HCT116 (cell line): Measurements from ENCODE around the gene TJP3. TPM values are rescaled to one million over a fixed set of nuclear protein-coding genes. Genes with fewer than 3 reads are reported as not detected.

Source experiments
- ATAC-seq: fragments of 200-7000 bp; cut with Tn5 transposase; 2 replicates; pipeline ENCODE4 v1.9.1; 2020; ENCODE audit warnings: mild to moderate bottlenecking, moderate library complexity
- BruUV-seq: library from RNA; stranded (reverse); fragments of 400-500 nt; replicated peaks from 2 replicates; lab custom pipeline; 2021; lab: Mats Ljungman, UMichigan
- CTCF ChIA-PET: fragments of 300-600 bp; sonication (Branson Sonifier 250); formaldehyde crosslinking; loops from one replicate; lab custom pipeline; 2021; ENCODE audit warnings: antibody characterized with exemption; lab: Charles Lee
- POLR2A ChIA-PET: fragments of 300-600, 350-600 bp; sonication (Branson Sonifier 250); formaldehyde crosslinking; loops from one replicate; lab custom pipeline; 2021; ENCODE audit warnings: antibody characterized with exemption; lab: Charles Lee
- RAD21 ChIA-PET, 2 experiments: fragments of 300-600 bp; sonication (Branson Sonifier 250); formaldehyde crosslinking; loops; one replicate each; lab custom pipeline; 2023; ENCODE audit warnings: low total read pairs in 2 of 2; ENCODE audit not compliant: uncharacterized antibody in 2 of 2, unreplicated experiment in 2 of 2, low non-redundant PET in 1 of 2; lab: Charles Lee
- DNase-seq: peaks from one replicate; pipeline ENCODE4 v3.0.0-alpha.2; 2010; ENCODE audit warnings: low read depth, low spot score
- H2AFZ ChIP-seq: fragments of 200-600 bp; shearing (Covaris generic), sonication (generic); 2 replicates; pipeline ENCODE4 v1.6.1; 2017; ENCODE audit warnings: low read depth, mixed run types, mixed read lengths, antibody characterized with exemption, low read length; ENCODE audit not compliant: poor library complexity, severe bottlenecking
- H3K27ac ChIP-seq: 2 replicates; pipeline ENCODE4 v1.5.1; 2012; ENCODE audit warnings: low read depth, low read length
- H3K27me3 ChIP-seq: fragments of 200-600 bp; sonication (generic); 2 replicates; pipeline ENCODE4 v1.6.1; 2016; ENCODE audit warnings: mixed run types, low read length, mixed read lengths; ENCODE audit not compliant: insufficient read depth
- H3K36me3 ChIP-seq, 2 experiments: fragments of 200-500 bp in 1 of 2; fragments of 200-600 bp in 1 of 2; sonication (Bioruptor generic) in 1 of 2; sonication (generic) in 1 of 2; 2 replicates each; pipeline versions ENCODE4 v1.5.1 to v1.6.1; 2014 to 2016; ENCODE audit warnings: low read length in 2 of 2, inconsistent platforms in 1 of 2, mixed read lengths in 1 of 2, mixed run types in 1 of 2; ENCODE audit not compliant: insufficient read depth in 2 of 2, control insufficient read depth in 1 of 2
- H3K4me1 ChIP-seq, 2 experiments: fragments of 200-600 bp in 1 of 2; sonication (generic) in 1 of 2; 2 replicates each; pipeline versions ENCODE4 v1.5.1 to v1.6.1; 2012 to 2017; ENCODE audit warnings: low read length in 2 of 2, inconsistent platforms in 1 of 2, mild to moderate bottlenecking in 1 of 2, mixed read lengths in 1 of 2, mixed run types in 1 of 2, moderate library complexity in 1 of 2; ENCODE audit not compliant: insufficient read depth in 2 of 2, control insufficient read depth in 1 of 2
- H3K4me2 ChIP-seq: fragments of 200-600 bp; sonication (generic); 2 replicates; pipeline ENCODE4 v1.6.1; 2017; ENCODE audit warnings: mixed run types, low read length, mixed read lengths
- H3K4me3 ChIP-seq, 2 experiments: fragments of 200-600 bp in 1 of 2; sonication (generic) in 1 of 2; replicated peaks in 1 of 2; 2 replicates each; pipeline ENCODE4 v1.5.1; 2011 to 2016; ENCODE audit warnings: low read length in 2 of 2, control low read depth in 1 of 2, low read depth in 1 of 2, mild to moderate bottlenecking in 1 of 2, mixed read lengths in 1 of 2, mixed run types in 1 of 2
- H3K79me2 ChIP-seq: fragments of 200-600 bp; sonication (generic); 2 replicates; pipeline ENCODE4 v1.6.1; 2017; ENCODE audit warnings: mild to moderate bottlenecking, mixed run types, low read length, moderate library complexity, mixed read lengths; ENCODE audit not compliant: insufficient read depth
- H3K9ac ChIP-seq: fragments of 200-600 bp; sonication (generic); 2 replicates; pipeline ENCODE4 v1.6.1; 2016; ENCODE audit warnings: low read length, mixed read lengths
- H3K9me2 ChIP-seq: fragments of 200-600 bp; sonication (generic), shearing (Covaris generic); 2 replicates; pipeline ENCODE4 v1.6.1; 2017; ENCODE audit warnings: mixed run types, mild to moderate bottlenecking, moderate library complexity; ENCODE audit not compliant: insufficient read depth
- H3K9me3 ChIP-seq, 2 experiments: fragments of 200-500 bp in 1 of 2; fragments of 200-600 bp in 1 of 2; sonication (Bioruptor generic) in 1 of 2; sonication (generic) in 1 of 2; 2 replicates each; pipeline ENCODE4 v1.6.1; 2014 to 2017; ENCODE audit warnings: low read length in 2 of 2, mixed read lengths in 2 of 2, inconsistent platforms in 1 of 2, low read depth in 1 of 2, mild to moderate bottlenecking in 1 of 2, mixed run types in 1 of 2, moderate library complexity in 1 of 2; ENCODE audit not compliant: control insufficient read depth in 1 of 2, insufficient read depth in 1 of 2
- H4K20me1 ChIP-seq: fragments of 200-600 bp; sonication (generic), shearing (Covaris generic); 2 replicates; pipeline ENCODE4 v1.6.1; 2017; ENCODE audit warnings: mixed run types, mild to moderate bottlenecking, moderate library complexity; ENCODE audit not compliant: insufficient read depth
- CBX3 ChIP-seq: IDR thresholded peaks from 2 replicates; pipeline ENCODE4 v1.6.1; 2012; ENCODE audit warnings: low read depth
- CEBPB ChIP-seq: IDR thresholded peaks from 2 replicates; pipeline ENCODE4 v1.6.1; 2012; ENCODE audit warnings: low read depth
- CTCF ChIP-seq, 3 experiments: fragments of 200-600 bp in 1 of 3; sonication (generic) in 1 of 3; IDR thresholded peaks in 2 of 3; conservative IDR thresholded peaks in 1 of 3; 2 replicates each; pipeline ENCODE4 v1.5.1; 2012 to 2017; ENCODE audit warnings: low read depth in 2 of 3, low read length in 2 of 3, antibody characterized with exemption in 1 of 3, borderline replicate concordance in 1 of 3, control low read depth in 1 of 3, mild to moderate bottlenecking in 1 of 3, mixed read lengths in 1 of 3, mixed run types in 1 of 3, moderate library complexity in 1 of 3; ENCODE audit not compliant: insufficient read depth in 1 of 3
- ELF1 ChIP-seq: IDR thresholded peaks from 2 replicates; pipeline ENCODE4 v1.6.1; 2012; ENCODE audit warnings: low read depth, borderline replicate concordance
- EZH2 ChIP-seq: fragments of 200-600 bp; sonication (generic); IDR thresholded peaks from 2 replicates; pipeline ENCODE4 v1.6.1; 2017; ENCODE audit warnings: antibody characterized with exemption, mixed run types
- EZH2phosphoT487 ChIP-seq: fragments of 200-600 bp; IDR thresholded peaks from 2 replicates; pipeline ENCODE4 v1.6.1; 2018; ENCODE audit warnings: antibody characterized with exemption, borderline replicate concordance
- FOSL1 ChIP-seq: IDR thresholded peaks from 2 replicates; pipeline ENCODE4 v1.6.1; 2012; ENCODE audit warnings: low read depth
- JUND ChIP-seq: IDR thresholded peaks from 2 replicates; pipeline ENCODE4 v1.6.1; 2012
- MAX ChIP-seq: IDR thresholded peaks from 2 replicates; pipeline ENCODE4 v1.6.1; 2012
- POLR2A ChIP-seq: IDR thresholded peaks from 2 replicates; pipeline ENCODE4 v1.7.0; 2011; ENCODE audit warnings: borderline replicate concordance; ENCODE audit not compliant: insufficient read depth, insufficient read length; ENCODE audit errors: extremely low read depth
- POLR2AphosphoS5 ChIP-seq: IDR thresholded peaks from 2 replicates; pipeline ENCODE4 v1.6.1; 2011; ENCODE audit warnings: mild to moderate bottlenecking, low read depth, low read length, moderate library complexity
- RAD21 ChIP-seq: IDR thresholded peaks from 2 replicates; pipeline ENCODE4 v1.6.1; 2012; ENCODE audit warnings: low read depth, mild to moderate bottlenecking
- SIN3A ChIP-seq: IDR thresholded peaks from 2 replicates; pipeline ENCODE4 v1.6.1; 2012; ENCODE audit warnings: low read depth
- SP1 ChIP-seq: IDR thresholded peaks from 2 replicates; pipeline ENCODE4 v1.6.1; 2012; ENCODE audit warnings: low read depth
- SRF ChIP-seq: IDR thresholded peaks from 2 replicates; pipeline ENCODE4 v1.6.1; 2012; ENCODE audit warnings: low read depth
- TCF7L2 ChIP-seq: IDR thresholded peaks from 2 replicates; pipeline ENCODE4 v1.7.0; 2011; ENCODE audit warnings: borderline replicate concordance, inconsistent platforms; ENCODE audit not compliant: insufficient read depth, insufficient read length; ENCODE audit errors: extremely low read depth
- YY1 ChIP-seq: IDR thresholded peaks from 2 replicates; pipeline ENCODE4 v1.6.1; 2011; ENCODE audit warnings: low read length, low read depth, moderate library complexity, mild to moderate bottlenecking; ENCODE audit not compliant: insufficient replicate concordance; ENCODE audit errors: extremely low read depth
- ZFX ChIP-seq: fragments of 450-650 bp; IDR thresholded peaks from 2 replicates; pipeline ENCODE4 v1.6.1; 2017
- intact Hi-C: fragments of 100-400 bp; cut with micrococcal nuclease; formaldehyde crosslinking; loops from 2 replicates; pipeline ENCODE4 v1.10.0; 2022
- total RNA-seq: library from RNA; stranded (reverse); gene quantifications from one replicate; pipeline ENCODE4 v1.2.1, GENCODE V29; 2021; ENCODE audit not compliant: unreplicated experiment
- TF ChIP-seq, protein P1 (sequence below): IDR thresholded peaks from 2 replicates; pipeline ENCODE4 v1.6.1; 2011; ENCODE audit warnings: mild to moderate bottlenecking, low read length, moderate library complexity; ENCODE audit not compliant: insufficient replicate concordance; ENCODE audit errors: extremely low read depth
- TF ChIP-seq, protein P2 (sequence below): IDR thresholded peaks from 2 replicates; pipeline ENCODE4 v1.6.1; 2012

The TJP3 gene
- total RNA-seq, 1 experiment from 2014 or later, result 69.6 TPM

GRCh38 chr19:3790209-3790734 is 82.1 kb downstream of the TJP3 start:
- no peak overlapping the region for H2AFZ ChIP-seq
- H4K20me1 ChIP-seq, result no peaks in the 10 kb centered on the region
- no peaks in the 10 kb centered on the region for H3K9me3 ChIP-seq
- intact Hi-C loops, result no loop called here
- no peaks in the 10 kb centered on the region for H3K36me3 ChIP-seq
- no peak overlapping the region for H3K4me2 ChIP-seq
- no peaks in the 10 kb centered on the region for H3K79me2 ChIP-seq
- no peaks in the 10 kb centered on the region for H3K27me3 ChIP-seq
- no peaks in the 10 kb centered on the region for H3K9me2 ChIP-seq
- H3K9ac ChIP-seq, result no peak overlapping the region
- H3K4me3 ChIP-seq, result no peak overlapping the region
- ChIA-PET POLR2A (no interaction called here), CTCF (no interaction called here), RAD21 (no interaction called here)
- H3K27ac ChIP-seq, result no peak overlapping the region
- no peaks in the 10 kb centered on the region for H3K4me1 ChIP-seq
- DNase-seq (no peak), ATAC-seq (no peak)
- TF ChIP-seq, protein P1, sequence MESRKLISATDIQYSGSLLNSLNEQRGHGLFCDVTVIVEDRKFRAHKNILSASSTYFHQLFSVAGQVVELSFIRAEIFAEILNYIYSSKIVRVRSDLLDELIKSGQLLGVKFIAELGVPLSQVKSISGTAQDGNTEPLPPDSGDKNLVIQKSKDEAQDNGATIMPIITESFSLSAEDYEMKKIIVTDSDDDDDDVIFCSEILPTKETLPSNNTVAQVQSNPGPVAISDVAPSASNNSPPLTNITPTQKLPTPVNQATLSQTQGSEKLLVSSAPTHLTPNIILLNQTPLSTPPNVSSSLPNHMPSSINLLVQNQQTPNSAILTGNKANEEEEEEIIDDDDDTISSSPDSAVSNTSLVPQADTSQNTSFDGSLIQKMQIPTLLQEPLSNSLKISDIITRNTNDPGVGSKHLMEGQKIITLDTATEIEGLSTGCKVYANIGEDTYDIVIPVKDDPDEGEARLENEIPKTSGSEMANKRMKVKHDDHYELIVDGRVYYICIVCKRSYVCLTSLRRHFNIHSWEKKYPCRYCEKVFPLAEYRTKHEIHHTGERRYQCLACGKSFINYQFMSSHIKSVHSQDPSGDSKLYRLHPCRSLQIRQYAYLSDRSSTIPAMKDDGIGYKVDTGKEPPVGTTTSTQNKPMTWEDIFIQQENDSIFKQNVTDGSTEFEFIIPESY, result no peak
- TF ChIP-seq POLR2AphosphoS5 (no peak), SRF (no peak), MAX (no peak), JUND (no peak), TCF7L2 (no peak), EZH2 (no peak), POLR2A (no peak), SP1 (no peak), RAD21 (no peak), ZFX (no peak), CBX3 (no peak), FOSL1 (no peak), CTCF (IDR thresholded peaks at IDR 0.05 in 2 of 3, conservative IDR thresholded peaks at IDR 0.05 in 1 of 3; ENCODE audit: borderline replicate concordance in 1 of 3, insufficient read depth in 1 of 3, low read depth in 2 of 3, low read length in 2 of 3) (no peak), EZH2phosphoT487 (no peak), YY1 (no peak), ELF1 (no peak), SIN3A (no peak), CEBPB (no peak)
- TF ChIP-seq, protein P2, sequence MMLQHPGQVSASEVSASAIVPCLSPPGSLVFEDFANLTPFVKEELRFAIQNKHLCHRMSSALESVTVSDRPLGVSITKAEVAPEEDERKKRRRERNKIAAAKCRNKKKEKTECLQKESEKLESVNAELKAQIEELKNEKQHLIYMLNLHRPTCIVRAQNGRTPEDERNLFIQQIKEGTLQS, result no peak
- BruUV-seq, result no TSS peak
